OCI-LY3 (cell line): Measurements from ENCODE around the gene UQCRC1.

Experiments used
- CTCF ChIP-seq: fragments of 200-600, 300-600 bp; sonication (generic); IDR thresholded peaks from 2 replicates; pipeline ENCODE4 v1.5.1; 2014; ENCODE audit warnings: antibody characterized with exemption, low read length, low read depth
- EZH2phosphoT487 ChIP-seq: fragments of 200-600 bp; shearing (Covaris generic); IDR thresholded peaks from 2 replicates; pipeline ENCODE4 v1.6.1; 2018; ENCODE audit warnings: antibody characterized with exemption, mixed run types, low read depth

DNA sequence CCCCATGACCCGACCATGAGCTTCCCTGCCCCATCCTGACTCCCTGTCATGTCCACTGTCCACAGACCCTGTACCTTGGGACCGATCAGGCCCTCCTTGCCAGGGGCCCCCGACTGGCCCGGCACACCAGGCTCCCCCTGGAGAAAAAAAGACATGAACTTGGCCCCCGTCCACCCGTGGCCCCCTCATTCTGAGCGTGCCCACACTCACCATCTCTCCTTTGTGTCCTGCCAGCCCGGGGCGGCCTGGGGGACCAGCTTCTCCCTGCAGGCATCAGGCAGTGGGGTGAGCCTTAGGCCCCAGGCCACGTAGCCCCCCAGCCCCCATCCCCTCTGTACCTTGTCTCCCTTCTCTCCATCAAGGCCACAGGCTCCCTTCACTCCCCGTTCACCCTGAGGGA lies 41.9 kb downstream of the UQCRC1 start:
- no peak for TF ChIP-seq CTCF
- no peak for TF ChIP-seq EZH2phosphoT487
